K562 (cell line): ENCODE results near the gene TRIM47. TPM values are rescaled to one million over a fixed set of nuclear protein-coding genes. Genes with fewer than 3 reads are reported as not detected.

Experiments used
- ATAC-seq: fragments of 200-7000 bp; cut with Tn5 transposase; 3 replicates; pipeline ENCODE4 v1.9.1; 2020; ENCODE audit warnings: moderate library complexity
- BruUV-seq: library from RNA; stranded (reverse); fragments of 400-500 nt; replicated peaks from 2 replicates; lab custom pipeline; 2021; lab: Mats Ljungman, UMichigan
- CTCF ChIA-PET: fragments of 300-600 bp; formaldehyde crosslinking; extraction: SDS; loops from one replicate; lab custom pipeline; 2021; ENCODE audit warnings: low intra/inter-chr PET ratio; lab: Yijun Ruan, JAX
- POLR2A ChIA-PET: fragments of 300-600, 350-650 bp; sonication (Branson Sonifier 250); formaldehyde crosslinking; extraction: SDS; loops from one replicate; lab custom pipeline; 2021; ENCODE audit warnings: antibody characterized with exemption, inconsistent platforms; lab: Yijun Ruan, JAX
- DNase-seq, 4 experiments: peaks; one replicate each; pipeline versions ENCODE4 v3.0.0 to v3.0.0-alpha.2; 2011 to 2018; ENCODE audit warnings: low spot score in 3 of 4, mixed read lengths in 3 of 4; ENCODE audit errors: extremely low read depth in 1 of 4
- FAIRE-seq: peaks from 2 replicates; lab custom pipeline; 2011; peaks lifted over from hg19 to GRCh38; lab: Jason Lieb, UNC
- H2AFZ ChIP-seq: 2 replicates; pipeline ENCODE4 v1.6.0; 2011; ENCODE audit warnings: low read depth, low read length, control low read depth, inconsistent platforms
- H3K27ac ChIP-seq: fragments of 200-600 bp; 3 replicates; pipeline ENCODE4 v1.8.0; 2011; ENCODE audit warnings: low read depth, mild to moderate bottlenecking, control low read depth, inconsistent platforms, low read length, moderate library complexity, mixed read lengths; ENCODE audit errors: extremely low read depth
- H3K27me3 ChIP-seq, 2 experiments: fragments of 300-600 bp in 1 of 2; 2 replicates in 1 of 2; 3 replicates in 1 of 2; pipeline versions ENCODE4 v1.6.0 to v1.8.0; 2011; ENCODE audit warnings: inconsistent platforms in 2 of 2, low read length in 2 of 2, mild to moderate bottlenecking in 1 of 2, mixed read lengths in 1 of 2, moderate library complexity in 1 of 2; ENCODE audit not compliant: control insufficient read depth in 2 of 2, insufficient read depth in 2 of 2
- H3K36me3 ChIP-seq: fragments of 300-600 bp; 3 replicates; pipeline ENCODE4 v1.8.0; 2011; ENCODE audit warnings: mild to moderate bottlenecking, low read length, inconsistent platforms; ENCODE audit not compliant: control insufficient read depth, insufficient read depth
- H3K4me1 ChIP-seq, 2 experiments: fragments of 200-600 bp in 1 of 2; replicated peaks in 1 of 2; 2 replicates in 1 of 2; 3 replicates in 1 of 2; pipeline versions ENCODE4 v1.5.1 to v1.8.0; 2011; ENCODE audit warnings: inconsistent platforms in 2 of 2, low read length in 2 of 2, mild to moderate bottlenecking in 1 of 2, mixed read lengths in 1 of 2, moderate library complexity in 1 of 2; ENCODE audit not compliant: control insufficient read depth in 2 of 2, insufficient read depth in 2 of 2
- H3K4me2 ChIP-seq: 2 replicates; pipeline ENCODE4 v1.6.1; 2011; ENCODE audit warnings: low read length, control low read depth, inconsistent platforms, mixed read lengths; ENCODE audit not compliant: insufficient read depth
- H3K4me3 ChIP-seq: fragments of 200-600 bp; sonication (generic), shearing (Covaris generic); 2 replicates; pipeline ENCODE4 v1.5.1; 2016; ENCODE audit warnings: control low read depth, inconsistent platforms
- H3K79me2 ChIP-seq: fragments of 200-600 bp; 3 replicates; pipeline ENCODE4 v1.8.0; 2011; ENCODE audit warnings: low read length, inconsistent platforms; ENCODE audit not compliant: control insufficient read depth, insufficient read depth
- H3K9ac ChIP-seq, 2 experiments: 2 replicates each; pipeline versions ENCODE4 v1.6.0 to v1.6.1; 2011; ENCODE audit warnings: low read depth in 2 of 2, low read length in 2 of 2, control low read depth in 1 of 2, inconsistent platforms in 1 of 2, mild to moderate bottlenecking in 1 of 2, mixed read lengths in 1 of 2; ENCODE audit not compliant: insufficient read depth in 1 of 2
- H3K9me1 ChIP-seq: one replicate; pipeline ENCODE4 v1.6.0; 2011; ENCODE audit warnings: inconsistent platforms, mild to moderate bottlenecking, low read length, moderate library complexity; ENCODE audit not compliant: control insufficient read depth, insufficient read depth
- H3K9me3 ChIP-seq: replicated peaks from 2 replicates; pipeline ENCODE4 v1.5.1; 2011; ENCODE audit warnings: low read depth, low read length, inconsistent platforms; ENCODE audit not compliant: control insufficient read depth, insufficient read depth
- H4K20me1 ChIP-seq: replicated peaks from 2 replicates; pipeline ENCODE4 v1.6.1; 2011; ENCODE audit warnings: low read length, inconsistent platforms, mixed read lengths; ENCODE audit not compliant: control insufficient read depth, insufficient read depth
- CREB5 ChIP-seq: fragments of 250-450 bp; sonication (Bioruptor Pico); IDR thresholded peaks from 2 replicates; pipeline ENCODE4 v1.5.0; 2020; ENCODE audit warnings: mild to moderate bottlenecking
- ESRRA ChIP-seq: fragments of 450-650 bp; IDR thresholded peaks from 2 replicates; pipeline ENCODE4 v1.6.1; 2014; ENCODE audit warnings: low read depth, mild to moderate bottlenecking, moderate library complexity, borderline replicate concordance
- GMEB1 ChIP-seq: fragments of 250-450 bp; sonication (Bioruptor Pico); IDR thresholded peaks from 2 replicates; pipeline ENCODE4 v1.4.0; 2020; ENCODE audit warnings: mild to moderate bottlenecking
- HMGXB4 ChIP-seq: sonication (generic); formaldehyde crosslinking; IDR thresholded peaks from 2 replicates; pipeline ENCODE4 v1.8.1; 2023; ENCODE audit warnings: mild to moderate bottlenecking, missing genetic modification reagents
- LCOR ChIP-seq: sonication (generic); formaldehyde crosslinking; IDR thresholded peaks from 2 replicates; pipeline ENCODE4 v1.8.0; 2022; ENCODE audit warnings: mild to moderate bottlenecking, missing genetic modification reagents
- SMAD4 ChIP-seq: fragments of 250-450 bp; sonication (Bioruptor Pico); conservative IDR thresholded peaks from 2 replicates; pipeline ENCODE4 v1.8.0; 2021; ENCODE audit warnings: inconsistent platforms, mild to moderate bottlenecking, moderate library complexity
- ZBTB33 ChIP-seq: sonication (generic); formaldehyde crosslinking; IDR thresholded peaks from 2 replicates; pipeline ENCODE4 v1.8.1; 2023; ENCODE audit warnings: mild to moderate bottlenecking, missing genetic modification reagents
- ZNF589 ChIP-seq: fragments of 200-800 bp; sonication (Bioruptor generic); IDR thresholded peaks from 2 replicates; pipeline ENCODE4 v1.6.1; 2016; ENCODE audit warnings: low read depth, missing genetic modification characterization, missing compliant biosample characterization
- WGBS: fragments of 100-300 bp; shearing (Covaris generic); methylation state at CpG from one replicate; pipeline ENCODE4 v1.1.6; 2016; ENCODE audit warnings: low coverage, mixed read lengths; ENCODE audit not compliant: insufficient coverage; ENCODE audit errors: missing lambda C conversion rate; 5-methylcytosine and 5-hydroxymethylcytosine counted together
- in situ Hi-C: fragments of 300-500 bp; cut with MboI; formaldehyde crosslinking; loops from 4 replicates; pipeline ENCODE4 v1.15.0; 2018; ENCODE audit warnings: inconsistent platforms, mixed read lengths
- intact Hi-C: fragments of 100-400 bp; cut with micrococcal nuclease; formaldehyde crosslinking; loops from 2 replicates; pipeline ENCODE4 v1.14.2; 2022
- polyA plus RNA-seq, 8 experiments: library from polyadenylated mRNA; depleted of rRNA in 4 of 8; stranded (reverse) in 5 of 8; unstranded in 3 of 8; fragments of >200 nt; fragmentation: Nextera tagmentation in 2 of 8; fragmentation: Illumina TruSeq in 1 of 8; extraction: Ambion mirVana in 2 of 8; extraction: Trizol in 1 of 8; gene quantifications; 2 replicates each; pipeline versions ENCODE4 v1.2.1 to v1.2.3, GENCODE V29; 2011 to 2014; ENCODE audit warnings: inconsistent platforms in 1 of 8, missing spikeins in 1 of 8
- total RNA-seq, 7 experiments: library from RNA; depleted of rRNA in 6 of 7; stranded (reverse); fragments of >200 nt in 6 of 7; fragmentation: Illumina TruSeq in 2 of 7; extraction: Trizol in 2 of 7; gene quantifications; 2 replicates each; pipeline versions ENCODE4 v1.2.1 to v1.2.3, GENCODE V29; 2011 to 2021; ENCODE audit warnings: low replicate concordance in 1 of 7
- TF ChIP-seq, protein P1 (sequence below): fragments of 450-650 bp; IDR thresholded peaks from 2 replicates; pipeline ENCODE4 v1.7.0; 2016; ENCODE audit warnings: borderline replicate concordance

TRIM47 gene
- total and polyA plus RNA-seq, 9 of the 15 experiments (the other 6 are each of a cell fraction or from before 2014, with no cell fraction given), result 0.56 to 6.1 (median 3.2) TPM

DNA sequence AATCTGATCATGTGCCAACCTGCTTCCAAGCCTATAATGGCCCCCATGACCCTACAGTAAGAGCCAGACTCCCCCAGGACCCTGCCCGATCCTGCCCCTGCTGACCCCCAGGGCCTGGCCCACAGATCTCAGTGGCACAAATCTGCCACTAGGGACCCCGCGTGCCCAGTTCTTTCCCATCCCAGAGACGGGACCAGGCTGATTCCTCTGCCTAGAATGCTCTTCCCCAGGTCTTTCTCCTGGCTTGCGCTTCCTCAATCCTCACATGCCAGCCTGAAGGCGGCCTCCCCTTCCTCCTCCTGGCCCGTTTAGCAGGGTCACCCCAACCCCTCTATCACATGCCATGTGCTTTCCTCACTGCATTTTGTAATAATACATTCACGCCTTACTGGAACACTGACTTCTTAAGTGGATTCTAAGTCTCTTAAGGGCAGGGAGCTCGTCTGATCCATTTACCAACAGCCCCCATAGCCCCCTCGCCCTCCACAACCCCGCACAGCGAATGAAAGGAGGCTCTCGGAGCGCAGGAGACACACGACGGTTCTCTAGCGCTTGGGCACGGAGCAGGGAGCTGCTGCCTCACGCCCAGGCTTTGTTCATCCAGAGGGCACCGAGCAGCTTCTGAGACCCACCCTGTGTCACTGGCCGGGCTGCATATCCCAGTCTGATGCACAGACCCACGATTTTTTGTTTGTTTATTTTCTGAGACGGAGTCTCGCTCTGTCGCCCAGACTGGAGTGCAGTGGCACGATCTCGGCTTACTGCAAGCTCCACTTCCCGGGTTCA, 17.2 kb upstream of the TRIM47 start:
- intact Hi-C loops, result loop anchor here (2.0 kb wide), 1 partner anchor 41 kb away; the partner anchor contains the start of gene WBP2
- TF ChIP-seq ZNF589 (CRISPR knock-in tag) (peak; percentile 40; the same call in 1 of the 2 replicates), SMAD4 (CRISPR knock-in tag) (no peak), CREB5 (CRISPR knock-in tag) (0 out of 2 replicates have a peak, but pooled peaks have one; percentile 13), LCOR (CRISPR knock-in tag) (0 out of 2 replicates have a peak, but pooled peaks have one; percentile 15), GMEB1 (CRISPR knock-in tag) (no peak), HMGXB4 (CRISPR knock-in tag) (no peak), ESRRA (no peak), ZBTB33 (CRISPR knock-in tag) (0 out of 2 replicates have a peak, but pooled peaks have one; percentile 11)
- TF ChIP-seq, protein P1, sequence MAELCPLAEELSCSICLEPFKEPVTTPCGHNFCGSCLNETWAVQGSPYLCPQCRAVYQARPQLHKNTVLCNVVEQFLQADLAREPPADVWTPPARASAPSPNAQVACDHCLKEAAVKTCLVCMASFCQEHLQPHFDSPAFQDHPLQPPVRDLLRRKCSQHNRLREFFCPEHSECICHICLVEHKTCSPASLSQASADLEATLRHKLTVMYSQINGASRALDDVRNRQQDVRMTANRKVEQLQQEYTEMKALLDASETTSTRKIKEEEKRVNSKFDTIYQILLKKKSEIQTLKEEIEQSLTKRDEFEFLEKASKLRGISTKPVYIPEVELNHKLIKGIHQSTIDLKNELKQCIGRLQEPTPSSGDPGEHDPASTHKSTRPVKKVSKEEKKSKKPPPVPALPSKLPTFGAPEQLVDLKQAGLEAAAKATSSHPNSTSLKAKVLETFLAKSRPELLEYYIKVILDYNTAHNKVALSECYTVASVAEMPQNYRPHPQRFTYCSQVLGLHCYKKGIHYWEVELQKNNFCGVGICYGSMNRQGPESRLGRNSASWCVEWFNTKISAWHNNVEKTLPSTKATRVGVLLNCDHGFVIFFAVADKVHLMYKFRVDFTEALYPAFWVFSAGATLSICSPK, result 0 out of 2 replicates have a peak, but pooled peaks have one; percentile 13

More for the DNA sequence above, 17.2 kb upstream of the TRIM47 start:
- CTCF ChIA-PET, result interaction anchor here (0.6 to 1.9 kb wide), 3 partner anchors 40 to 408 kb away, joined by 3 to 16 read pairs (median 3); partner anchors contain the start of genes UNK and WBP2
- Histone ChIP-seq H3K4me3 (peak overlapping the region; percentile 93), H3K9me1 (peaks cover 4% of the 10 kb centered on the region), H3K27ac (peak overlapping the region; percentile 96), H2AFZ (no peak overlapping the region), H3K27me3 (no peaks in the 10 kb centered on the region), H3K9me3 (no peaks in the 10 kb centered on the region), H3K79me2 (peaks cover 31% of the 10 kb centered on the region), H3K9ac (peak overlapping the region; percentile 82 to 100), H3K36me3 (peaks cover 57% of the 10 kb centered on the region; the same call in 1 of the 3 replicates), H3K4me1 (peaks cover 13 to 82% of the 10 kb centered on the region in 2 experiments; a peak in 4 of 5 replicates), H3K4me2 (peak overlapping the region; percentile 85), H4K20me1 (no peaks in the 10 kb centered on the region)
- peak; percentile 3; the same call in 1 of the 3 replicates for ATAC-seq
- peak; percentile 40 for FAIRE-seq
- WGBS, result 19% methylated on average over 27 of the region's 28 CpGs
- BruUV-seq, result TSS peak; percentile 60
- DNase-seq, result peak in 3 of 4 experiments; percentile 40 to 58 (median 53)
- in situ Hi-C loops, result no loop called here
- POLR2A ChIA-PET, result interaction anchor here (0.6 to 15.9 kb wide), 11 partner anchors 8 to 187 kb away, joined by 3 to 169 read pairs (median 6); partner anchors contain the start of genes MRPL38 and TRIM47
